SU-DHL-6 (cell line): ENCODE data around the gene OR5H15.
"Not testable (repeated sequence)": the region's sequence is repeated elsewhere in the genome, so short reads cannot be mapped to it uniquely, and the experiment has no call there.

ENCODE experiments used
- H2AFZ ChIP-seq: fragments of 200-600 bp; sonication (generic); 2 replicates; pipeline ENCODE4 v1.6.1; 2014; ENCODE audit warnings: low read depth, mild to moderate bottlenecking, moderate library complexity, mixed read lengths, antibody characterized with exemption, low read length; ENCODE audit not compliant: severe bottlenecking
- H3F3A ChIP-seq: fragments of 200-600 bp; shearing (Covaris generic); 2 replicates; pipeline ENCODE4 v1.6.0; 2016; ENCODE audit warnings: antibody characterized with exemption, mild to moderate bottlenecking; ENCODE audit not compliant: insufficient read depth
- H3K27ac ChIP-seq: fragments of 200-600 bp; sonication (generic); 2 replicates; pipeline ENCODE4 v1.5.1; 2016; ENCODE audit warnings: low read depth, mild to moderate bottlenecking, low read length, moderate library complexity, mixed read lengths
- H3K27me3 ChIP-seq: fragments of 200-600 bp; sonication (generic), shearing (Covaris generic); 2 replicates; pipeline ENCODE4 v1.6.0; 2014; ENCODE audit warnings: mild to moderate bottlenecking, low read length
- H3K36me3 ChIP-seq: fragments of 200-600 bp; sonication (generic); 2 replicates; pipeline ENCODE4 v1.6.1; 2014; ENCODE audit warnings: mild to moderate bottlenecking, low read length, mixed read lengths
- H3K4me2 ChIP-seq: fragments of 300-600, 200-600 bp; shearing (Covaris generic), sonication (generic); 2 replicates; pipeline ENCODE4 v1.6.0; 2014; ENCODE audit warnings: low read length, low read depth, mild to moderate bottlenecking; ENCODE audit not compliant: poor library complexity, severe bottlenecking
- H3K4me3 ChIP-seq: fragments of 200-600 bp; sonication (generic); 2 replicates; pipeline ENCODE4 v1.5.1; 2014; ENCODE audit warnings: antibody characterized with exemption, low read length, mild to moderate bottlenecking, mixed read lengths; ENCODE audit not compliant: insufficient read depth, poor library complexity, severe bottlenecking
- H3K79me2 ChIP-seq: fragments of 200-600 bp; sonication (generic); 2 replicates; pipeline ENCODE4 v1.6.1; 2014; ENCODE audit warnings: mild to moderate bottlenecking, low read length, moderate library complexity; ENCODE audit not compliant: insufficient read depth
- H3K9ac ChIP-seq: fragments of 200-600 bp; sonication (generic); 2 replicates; pipeline ENCODE4 v1.7.0; 2014; ENCODE audit warnings: mild to moderate bottlenecking, low read length
- H3K9me2 ChIP-seq: fragments of 200-600 bp; sonication (generic); replicated peaks from 2 replicates; pipeline ENCODE4 v1.6.1; 2014; ENCODE audit warnings: low read length; ENCODE audit not compliant: insufficient read depth
- H3K9me3 ChIP-seq: fragments of 200-600 bp; sonication (generic); 2 replicates; pipeline ENCODE4 v1.6.1; 2014; ENCODE audit warnings: low read length, mixed read lengths; ENCODE audit not compliant: insufficient read depth
- H4K20me1 ChIP-seq: fragments of 200-600 bp; sonication (generic); 2 replicates; pipeline ENCODE4 v1.6.1; 2014; ENCODE audit warnings: low read depth, mild to moderate bottlenecking, antibody characterized with exemption, low read length, moderate library complexity, mixed read lengths
- CTCF ChIP-seq: fragments of 200-600 bp; sonication (generic); IDR thresholded peaks from one replicate; pipeline ENCODE4 v1.5.1; 2017; ENCODE audit warnings: antibody characterized with exemption, mild to moderate bottlenecking, low read length, moderate library complexity; ENCODE audit not compliant: insufficient read depth, poor library complexity, severe bottlenecking
- EZH2phosphoT487 ChIP-seq: fragments of 200-600 bp; sonication (generic), shearing (Covaris generic); conservative IDR thresholded peaks from 2 replicates; pipeline ENCODE4 v1.6.1; 2018; ENCODE audit warnings: mild to moderate bottlenecking, antibody characterized with exemption, low read length, moderate library complexity, mixed read lengths

The OR5H15 gene

GRCh38 chr3:98140531-98140930, 26.0 kb upstream of the OR5H15 start:
- Histone ChIP-seq H3K79me2 (no peaks in the 10 kb centered on the region), H3K27me3 (no peaks in the 10 kb centered on the region), H3K36me3 (no peaks in the 10 kb centered on the region), H3K27ac (no peak overlapping the region), H2AFZ (no peak overlapping the region), H3K9ac (no peak overlapping the region), H3K4me2 (no peak overlapping the region), H3K4me3 (no peak overlapping the region), H3F3A (no peaks in the 10 kb centered on the region), H3K9me2 (no peaks in the 10 kb centered on the region), H4K20me1 (no peaks in the 10 kb centered on the region), H3K9me3 (no peaks in the 10 kb centered on the region)
- TF ChIP-seq CTCF, result no peak

- H2AFZ ChIP-seq, result no peak within 1 kb of the TSS
- no peaks in the 10 kb centered on the region for H3K79me2 ChIP-seq
- no peak within 1 kb of the TSS for H3K4me3 ChIP-seq
- no peak within 1 kb of the TSS for H3K4me2 ChIP-seq
- no peak within 1 kb of the TSS for H3K9ac ChIP-seq
- H3K27ac ChIP-seq, result no peak within 1 kb of the TSS
- TF ChIP-seq CTCF (no peak), EZH2phosphoT487 (no peak)
- H3K36me3 ChIP-seq, result no peaks in the 10 kb centered on the region
- no peaks in the 10 kb centered on the region for H3F3A ChIP-seq
- no peaks in the 10 kb centered on the region for H4K20me1 ChIP-seq
- H3K9me3 ChIP-seq, result no peaks in the 10 kb centered on the region
- H3K9me2 ChIP-seq, result no peaks in the 10 kb centered on the region
- no peaks in the 10 kb centered on the region for H3K27me3 ChIP-seq
Observed at GRCh38 chr3:98147179-98147578, 19.3 kb upstream of the OR5H15 start, which contains the start of gene OR5H14. OR5H14 (plus strand) TSS chr3:98147479; CDS start chr3:98149386, 1,907 bp downstream.

GRCh38 chr3:98148751-98149150, 17.7 kb upstream of the OR5H15 start:
- H3K27me3 ChIP-seq, result no peaks in the 10 kb centered on the region
- H2AFZ ChIP-seq, result no peak overlapping the region
- TF ChIP-seq CTCF (no peak), EZH2phosphoT487 (no peak)
- no peaks in the 10 kb centered on the region for H3K9me2 ChIP-seq
- no peaks in the 10 kb centered on the region for H3K79me2 ChIP-seq
- H3K4me2 ChIP-seq, result no peak overlapping the region
- H3K9ac ChIP-seq, result no peak overlapping the region
- no peaks in the 10 kb centered on the region for H4K20me1 ChIP-seq
- no peaks in the 10 kb centered on the region for H3K9me3 ChIP-seq
- H3K27ac ChIP-seq, result no peak overlapping the region
- no peaks in the 10 kb centered on the region for H3K36me3 ChIP-seq
- H3K4me3 ChIP-seq, result no peak overlapping the region
- no peaks in the 10 kb centered on the region for H3F3A ChIP-seq

GRCh38 chr3:98149456-98149855, 17.0 kb upstream of the OR5H15 start:
- H3K9ac ChIP-seq, H3K4me2 ChIP-seq, H3K9me2 ChIP-seq: not testable (repeated sequence)

More at GRCh38 chr3:98149456-98149855, 17.0 kb upstream of the OR5H15 start:
- not testable (repeated sequence) for H4K20me1 ChIP-seq, H3F3A ChIP-seq, H3K79me2 ChIP-seq, H2AFZ ChIP-seq, H3K27ac ChIP-seq, H3K27me3 ChIP-seq, H3K9me3 ChIP-seq, H3K4me3 ChIP-seq, H3K36me3 ChIP-seq
